Measurements from ENCODE around the gene SKOR2. TPM values are rescaled to one million over a fixed set of nuclear protein-coding genes. Genes with fewer than 3 reads are reported as not detected.

Gene SKOR2
- total RNA-seq, 1 donor from 2014 or later = not detected

GRCh38 chr18:47247416-47248114 is 3.9 kb downstream of the SKOR2 start:
- TF ChIP-seq CTCF (conservative IDR thresholded peaks at IDR 0.05; ENCODE audit: low read depth, low read length) = peak; percentile 17
- no peak overlapping the region for H3K4me3 ChIP-seq (ENCODE audit: low read depth, low read length)
- DNase-seq (ENCODE audit: low read depth) = no peak

GRCh38 chr18:47247036-47247415 is 4.4 kb downstream of the SKOR2 start:
- no peak for TF ChIP-seq CTCF (conservative IDR thresholded peaks at IDR 0.05; ENCODE audit: low read depth, low read length)
- H3K4me3 ChIP-seq (ENCODE audit: low read depth, low read length) = no peak overlapping the region
- no peak for DNase-seq (ENCODE audit: low read depth)

GRCh38 chr18:47246027-47246971 is 5.2 kb downstream of the SKOR2 start:
- DNase-seq (ENCODE audit: low read depth) = no peak
- no peak overlapping the region for H3K4me3 ChIP-seq (ENCODE audit: low read depth, low read length)
- TF ChIP-seq CTCF (conservative IDR thresholded peaks at IDR 0.05; ENCODE audit: low read depth, low read length) = no peak

GRCh38 chr18:47244086-47244485 is 7.4 kb downstream of the SKOR2 start:
- no peak for DNase-seq (ENCODE audit: low read depth)
- no peak overlapping the region for H3K4me3 ChIP-seq (ENCODE audit: low read depth, low read length)
- TF ChIP-seq CTCF (conservative IDR thresholded peaks at IDR 0.05; ENCODE audit: low read depth, low read length) = no peak

- no peak for TF ChIP-seq CTCF (conservative IDR thresholded peaks at IDR 0.05; ENCODE audit: low read depth, low read length)
- H3K4me3 ChIP-seq (ENCODE audit: low read depth, low read length) = no peak overlapping the region
- DNase-seq (ENCODE audit: low read depth) = no peak
Measured at GRCh38 chr18:47235096-47235495, 16.4 kb downstream of the SKOR2 start.

GRCh38 chr18:47226660-47227059 is 24.8 kb downstream of the SKOR2 start:
- no peak overlapping the region for H3K4me3 ChIP-seq (ENCODE audit: low read depth, low read length)
- TF ChIP-seq CTCF (conservative IDR thresholded peaks at IDR 0.05; ENCODE audit: low read depth, low read length) = no peak
- DNase-seq (ENCODE audit: low read depth) = no peak
